Measurements from ENCODE around the gene CECR2.
"Not testable (repeated sequence)": the region's sequence is repeated elsewhere in the genome, so short reads cannot be mapped to it uniquely, and the experiment has no call there.

CECR2 gene

DNA sequence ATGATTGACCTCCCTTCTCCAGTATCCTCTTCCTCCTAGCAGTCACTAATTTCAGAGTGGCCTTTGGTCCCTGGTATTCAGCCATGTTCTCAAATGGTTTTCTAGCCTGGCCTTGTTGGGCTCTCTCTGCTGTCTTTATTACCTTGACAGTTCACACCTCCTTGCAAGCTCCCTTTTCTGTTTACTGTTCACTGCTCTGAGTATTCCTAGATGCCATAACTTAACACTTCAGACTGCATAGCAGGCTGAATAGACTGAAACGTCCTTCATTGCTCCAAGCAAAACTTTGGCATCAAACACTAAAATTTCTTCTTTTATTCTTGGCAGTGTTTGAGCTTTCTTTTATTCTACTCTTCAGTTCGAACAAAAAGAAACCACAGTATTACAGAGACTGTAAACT, 144.4 kb downstream of the CECR2 start:
- DNase-seq (ENCODE audit: low spot score): no peak

DNA sequence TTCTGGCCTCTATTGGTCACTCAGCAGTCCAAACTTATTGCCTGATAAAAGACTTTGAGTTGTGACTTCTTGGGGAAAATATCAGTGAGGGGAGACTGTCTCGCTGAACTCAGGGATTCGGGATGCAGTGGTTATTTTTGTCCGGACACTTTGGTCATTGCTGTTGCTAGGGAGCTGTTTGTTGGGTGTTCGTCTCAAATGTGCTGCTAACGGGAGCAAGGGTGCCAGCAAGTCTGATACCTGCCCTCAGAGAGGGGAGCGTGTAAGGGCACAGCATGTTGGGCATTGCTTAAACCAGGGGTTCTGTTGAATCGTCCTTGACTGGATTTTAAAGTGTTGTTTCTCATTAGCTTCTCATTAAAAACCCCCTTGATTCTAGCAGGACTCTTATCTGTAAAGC, 144.8 kb downstream of the CECR2 start:
- no peak for DNase-seq (ENCODE audit: low spot score)

DNA sequence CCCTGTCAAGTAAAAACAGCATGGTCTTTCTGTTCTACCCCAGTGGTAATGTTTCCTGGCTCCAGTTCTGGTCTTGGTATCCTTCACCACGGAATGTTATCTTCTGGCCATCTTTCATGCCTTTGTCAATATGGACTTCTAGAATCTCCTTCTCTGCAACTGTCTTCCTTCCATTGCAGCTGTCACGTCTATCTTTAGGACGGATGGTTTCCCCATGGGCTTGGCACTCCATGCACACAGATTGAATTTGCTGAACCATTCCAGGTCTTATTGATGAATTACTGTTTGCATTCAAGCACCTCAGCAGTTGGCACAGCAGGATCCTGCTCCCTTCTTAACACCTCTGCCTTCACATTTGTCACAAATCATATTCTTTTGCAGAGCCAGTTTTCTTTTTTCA, 149.1 kb downstream of the CECR2 start:
- no peak for DNase-seq (ENCODE audit: low spot score)

DNA sequence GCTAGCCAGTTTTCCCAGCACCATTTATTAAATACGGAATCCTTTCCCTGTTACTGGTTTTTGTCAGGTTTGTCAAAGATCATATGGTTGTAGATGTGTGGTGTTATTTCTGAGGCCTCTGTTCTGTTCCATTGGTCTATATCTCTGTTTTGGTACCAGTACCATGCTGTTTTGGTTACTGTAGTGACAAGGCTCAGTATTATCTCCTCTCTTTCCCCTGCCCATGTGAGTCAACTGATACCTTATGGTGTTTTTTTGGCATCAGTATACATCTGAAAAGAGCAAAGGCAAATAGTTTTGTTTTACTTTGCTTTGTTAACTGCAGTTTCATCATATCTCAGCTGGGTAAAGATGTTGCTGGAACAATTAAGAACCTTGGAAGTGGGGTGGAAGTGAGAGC, 152.7 kb downstream of the CECR2 start:
- DNase-seq (ENCODE audit: low spot score): not testable (repeated sequence)

DNA sequence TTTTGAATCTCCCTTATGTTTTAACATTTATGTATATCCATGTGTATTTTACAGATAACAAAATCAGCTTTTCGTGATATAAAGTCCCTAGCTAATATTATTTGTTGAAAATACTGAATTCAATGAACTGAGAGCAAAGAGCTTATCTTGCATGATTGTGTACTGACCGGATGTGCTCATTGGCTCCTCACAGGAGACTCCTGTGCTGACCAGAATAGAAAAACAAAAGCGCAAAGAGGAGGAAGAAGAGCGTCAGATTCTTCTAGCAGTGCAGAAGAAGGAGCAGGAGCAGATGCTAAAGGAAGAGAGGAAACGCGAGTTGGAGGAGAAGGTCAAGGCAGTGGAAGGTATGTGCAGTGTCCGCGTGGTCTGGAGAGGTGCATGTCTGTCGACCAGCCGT, 154.7 kb downstream of the CECR2 start:
- no peak for DNase-seq (ENCODE audit: low spot score)

DNA sequence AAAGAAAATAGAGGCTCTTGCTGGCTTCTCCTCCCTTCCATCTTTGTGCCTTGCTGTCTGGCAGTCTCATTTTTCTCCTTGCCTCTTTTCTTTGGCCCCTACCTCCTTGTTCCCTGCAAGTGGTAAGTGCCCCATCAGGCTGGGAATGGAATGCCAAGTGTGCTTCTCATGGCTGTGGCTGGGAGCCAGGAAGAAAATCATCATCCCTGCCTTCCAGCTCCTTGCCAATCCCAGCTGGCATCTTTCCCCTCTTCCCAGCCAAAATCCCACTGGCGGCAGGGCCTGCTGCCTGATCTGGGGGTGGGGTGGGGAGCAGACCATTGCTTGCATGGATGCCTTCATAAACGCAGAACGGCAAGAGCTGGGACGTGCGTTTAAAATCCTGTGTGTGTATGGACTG, 167.0 kb downstream of the CECR2 start:
- peak; percentile 63 for DNase-seq (ENCODE audit: low spot score)

DNA sequence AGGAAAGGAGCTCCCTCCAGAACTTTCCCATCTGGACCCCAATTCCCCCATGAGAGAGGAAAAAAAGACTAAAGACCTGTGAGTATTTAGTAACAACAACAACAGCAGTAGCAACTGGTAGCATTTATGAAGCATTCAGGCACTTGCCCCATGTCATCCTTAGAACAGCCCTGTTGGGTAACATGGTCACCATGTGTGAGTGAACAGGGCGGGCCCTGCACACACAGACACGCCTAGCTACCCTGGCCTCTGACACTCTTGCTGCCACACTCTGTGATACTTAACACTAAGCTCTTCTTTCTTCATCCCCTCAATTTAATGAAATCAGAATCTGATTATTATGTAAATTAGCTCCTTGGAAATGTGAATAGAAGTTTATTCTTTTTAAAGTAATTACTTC, 167.9 kb downstream of the CECR2 start:
- DNase-seq (ENCODE audit: low spot score): no peak

DNA sequence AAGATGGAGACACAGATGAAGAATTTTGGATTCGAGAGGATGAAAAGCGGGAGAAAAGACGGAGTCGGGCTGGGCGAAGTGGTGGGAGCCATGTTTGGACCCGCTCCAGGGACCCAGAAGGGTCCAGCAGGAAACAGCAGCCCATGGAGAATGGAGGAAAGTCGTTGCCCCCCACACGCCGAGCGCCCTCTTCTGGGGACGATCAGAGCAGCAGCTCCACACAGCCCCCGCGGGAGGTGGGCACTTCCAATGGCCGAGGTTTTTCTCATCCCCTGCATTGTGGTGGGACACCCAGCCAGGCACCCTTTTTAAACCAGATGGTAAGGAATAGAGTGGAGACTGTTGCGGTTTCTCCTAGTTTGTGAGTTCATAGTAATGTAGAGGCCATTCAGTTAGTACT, 171.2 kb downstream of the CECR2 start:
- no peak for DNase-seq (ENCODE audit: low spot score)

DNA sequence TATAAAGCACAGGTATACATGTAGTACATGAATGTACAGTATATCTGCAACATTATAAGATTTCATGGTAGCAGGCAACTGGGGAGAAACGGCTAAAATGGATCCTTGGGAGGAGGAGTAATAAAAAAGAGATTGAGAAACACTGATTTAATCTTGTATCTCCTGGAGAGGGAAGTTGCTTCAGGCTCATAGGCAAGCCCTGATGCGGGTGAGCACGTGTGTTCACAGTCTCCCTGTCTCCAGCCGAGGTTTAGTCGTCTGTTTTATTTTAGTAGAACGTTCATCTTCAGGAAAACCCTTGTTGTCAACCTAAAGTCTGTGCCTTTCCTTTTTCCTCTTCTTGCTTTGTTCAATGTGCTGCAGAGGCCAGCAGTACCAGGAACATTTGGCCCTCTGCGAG, 172.2 kb downstream of the CECR2 start:
- no peak for DNase-seq (ENCODE audit: low spot score)

DNA sequence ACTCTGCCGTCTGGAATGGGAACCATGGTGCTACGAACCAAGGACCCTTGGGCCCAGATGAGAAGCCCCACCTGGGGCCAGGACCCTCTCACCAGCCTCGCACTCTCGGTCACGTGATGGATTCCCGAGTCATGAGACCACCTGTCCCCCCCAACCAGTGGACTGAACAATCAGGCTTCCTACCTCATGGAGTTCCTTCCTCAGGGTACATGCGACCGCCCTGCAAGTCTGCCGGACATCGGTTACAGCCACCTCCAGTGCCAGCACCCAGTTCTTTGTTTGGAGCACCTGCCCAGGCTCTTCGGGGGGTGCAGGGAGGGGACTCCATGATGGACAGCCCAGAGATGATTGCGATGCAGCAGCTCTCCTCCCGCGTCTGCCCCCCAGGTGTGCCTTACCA, 173.2 kb downstream of the CECR2 start:
- DNase-seq (ENCODE audit: low spot score): no peak

DNA sequence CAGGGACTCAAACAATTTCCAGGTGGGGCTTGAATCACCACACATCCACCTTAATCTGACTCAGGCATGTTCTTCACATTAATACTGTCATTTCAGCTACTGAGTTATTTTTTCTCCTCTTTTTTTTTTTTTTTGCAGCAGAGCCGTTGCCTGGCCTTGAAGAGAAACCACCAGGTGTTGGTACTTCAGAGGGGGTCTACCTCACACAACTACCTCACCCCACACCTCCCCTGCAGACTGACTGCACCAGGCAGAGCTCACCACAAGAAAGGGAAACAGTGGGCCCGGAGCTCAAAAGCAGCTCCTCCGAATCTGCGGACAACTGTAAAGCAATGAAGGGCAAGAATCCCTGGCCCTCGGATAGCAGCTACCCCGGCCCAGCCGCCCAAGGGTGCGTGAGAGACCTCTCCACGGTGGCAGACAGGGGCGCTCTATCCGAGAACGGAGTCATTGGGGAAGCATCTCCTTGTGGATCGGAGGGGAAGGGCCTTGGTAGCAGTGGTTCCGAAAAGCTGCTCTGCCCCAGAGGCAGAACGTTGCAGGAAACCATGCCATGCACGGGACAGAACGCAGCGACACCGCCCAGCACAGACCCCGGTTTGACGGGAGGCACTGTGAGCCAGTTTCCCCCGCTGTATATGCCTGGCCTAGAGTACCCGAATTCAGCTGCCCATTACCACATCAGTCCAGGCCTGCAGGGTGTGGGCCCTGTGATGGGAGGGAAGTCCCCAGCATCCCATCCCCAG, 178.9 kb downstream of the CECR2 start:
- no peak for DNase-seq (ENCODE audit: low spot score)

DNA sequence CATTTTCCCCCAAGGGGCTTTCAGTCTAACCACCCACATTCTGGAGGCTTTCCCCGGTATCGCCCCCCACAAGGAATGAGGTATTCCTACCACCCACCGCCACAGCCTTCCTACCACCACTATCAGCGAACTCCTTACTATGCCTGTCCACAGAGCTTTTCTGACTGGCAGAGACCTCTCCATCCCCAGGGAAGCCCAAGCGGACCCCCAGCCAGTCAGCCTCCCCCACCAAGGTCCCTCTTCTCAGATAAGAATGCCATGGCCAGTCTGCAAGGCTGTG, 179.4 kb downstream of the CECR2 start:
- DNase-seq (ENCODE audit: low spot score): no peak

DNA sequence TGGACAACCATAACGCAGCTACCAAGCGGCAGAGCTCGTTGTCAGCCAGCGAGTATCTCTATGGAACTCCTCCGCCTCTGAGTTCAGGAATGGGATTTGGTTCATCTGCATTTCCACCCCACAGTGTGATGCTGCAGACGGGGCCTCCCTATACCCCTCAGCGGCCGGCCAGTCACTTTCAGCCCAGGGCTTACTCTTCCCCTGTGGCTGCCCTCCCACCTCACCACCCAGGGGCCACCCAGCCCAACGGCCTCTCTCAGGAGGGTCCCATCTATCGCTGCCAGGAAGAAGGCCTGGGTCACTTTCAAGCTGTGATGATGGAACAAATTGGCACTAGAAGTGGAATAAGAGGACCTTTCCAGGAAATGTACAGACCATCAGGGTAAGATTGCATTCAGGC, 179.9 kb downstream of the CECR2 start:
- DNase-seq (ENCODE audit: low spot score): no peak

DNA sequence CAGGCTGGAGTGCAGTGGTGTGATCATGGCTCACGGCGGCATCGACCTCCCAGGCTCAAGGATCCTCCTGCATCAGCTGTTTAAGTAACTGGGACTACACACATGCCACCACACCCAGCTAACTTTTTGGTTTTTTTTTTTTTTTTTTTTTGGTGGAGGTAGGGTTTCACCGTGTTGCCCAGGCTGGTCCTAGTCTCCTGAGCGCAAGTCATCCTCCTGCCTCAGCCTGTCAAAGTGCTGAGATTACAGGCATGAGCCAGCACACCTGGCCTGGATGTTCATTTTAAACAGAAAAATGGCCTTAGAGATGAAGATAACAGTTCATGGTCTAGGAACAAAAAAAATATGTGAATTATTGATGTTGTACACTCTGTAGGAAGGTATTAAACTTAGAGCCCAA, 180.4 kb downstream of the CECR2 start:
- no peak for DNase-seq (ENCODE audit: low spot score)

DNA sequence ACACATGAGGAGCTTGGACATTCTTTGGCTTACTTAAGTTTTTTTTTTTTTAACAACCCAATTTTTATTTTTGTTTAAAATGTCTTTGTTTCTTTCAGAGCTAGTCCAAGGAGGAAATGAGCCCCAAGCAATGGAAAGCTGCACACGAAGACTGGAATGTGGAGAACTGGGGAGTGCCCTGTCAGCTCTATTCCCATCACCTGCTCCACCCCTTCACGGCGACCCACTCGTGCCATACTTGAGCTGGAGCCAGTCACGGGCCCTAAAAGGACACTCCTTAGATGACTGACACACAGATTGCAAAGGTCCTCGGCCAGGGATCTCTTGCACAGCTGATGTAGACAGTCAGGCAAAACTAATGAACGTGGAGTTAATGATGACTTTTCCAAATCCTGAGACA, 183.5 kb downstream of the CECR2 start:
- DNase-seq (ENCODE audit: low spot score): no peak

DNA sequence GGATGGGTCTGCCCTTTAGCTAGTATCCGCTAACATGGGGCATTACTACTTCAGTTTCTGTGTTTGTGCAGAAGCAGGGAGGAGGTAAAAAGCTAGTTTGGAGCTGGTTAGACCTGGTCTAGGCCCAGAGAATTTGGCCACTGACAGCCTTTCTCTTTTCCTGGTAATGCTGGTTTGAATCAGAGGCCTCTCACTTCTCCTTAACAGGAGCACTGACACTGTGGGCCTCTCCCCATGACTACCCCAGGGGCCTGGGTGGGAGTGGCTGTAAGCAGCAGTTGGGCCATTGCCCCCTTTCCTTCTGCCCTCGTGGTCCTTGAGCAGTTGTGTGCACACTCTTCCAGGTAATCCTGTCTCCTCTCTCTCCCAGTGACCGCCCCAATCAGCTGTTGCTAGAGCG, 185.6 kb downstream of the CECR2 start:
- DNase-seq (ENCODE audit: low spot score): no peak

DNA sequence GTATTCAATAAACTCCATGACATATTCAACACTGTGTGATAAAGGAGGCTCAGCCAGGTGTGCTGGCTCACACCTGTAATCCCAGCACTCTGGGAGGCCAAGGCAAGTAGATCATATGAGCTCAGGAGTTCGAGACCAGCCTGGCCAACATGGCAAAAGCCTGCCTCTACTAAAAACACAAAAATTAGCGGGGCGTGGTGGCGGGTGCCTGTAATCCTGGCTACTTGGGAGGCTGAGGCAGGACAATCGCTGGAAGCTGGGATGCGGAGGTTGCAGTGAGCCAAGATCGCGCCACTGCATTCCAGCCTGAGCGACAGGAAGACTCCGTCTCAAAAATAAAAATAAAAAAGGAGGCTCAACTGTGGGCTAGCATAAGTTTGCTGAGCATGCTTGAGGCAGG, 189.9 kb downstream of the CECR2 start:
- no peak for DNase-seq (ENCODE audit: low spot score)

DNA sequence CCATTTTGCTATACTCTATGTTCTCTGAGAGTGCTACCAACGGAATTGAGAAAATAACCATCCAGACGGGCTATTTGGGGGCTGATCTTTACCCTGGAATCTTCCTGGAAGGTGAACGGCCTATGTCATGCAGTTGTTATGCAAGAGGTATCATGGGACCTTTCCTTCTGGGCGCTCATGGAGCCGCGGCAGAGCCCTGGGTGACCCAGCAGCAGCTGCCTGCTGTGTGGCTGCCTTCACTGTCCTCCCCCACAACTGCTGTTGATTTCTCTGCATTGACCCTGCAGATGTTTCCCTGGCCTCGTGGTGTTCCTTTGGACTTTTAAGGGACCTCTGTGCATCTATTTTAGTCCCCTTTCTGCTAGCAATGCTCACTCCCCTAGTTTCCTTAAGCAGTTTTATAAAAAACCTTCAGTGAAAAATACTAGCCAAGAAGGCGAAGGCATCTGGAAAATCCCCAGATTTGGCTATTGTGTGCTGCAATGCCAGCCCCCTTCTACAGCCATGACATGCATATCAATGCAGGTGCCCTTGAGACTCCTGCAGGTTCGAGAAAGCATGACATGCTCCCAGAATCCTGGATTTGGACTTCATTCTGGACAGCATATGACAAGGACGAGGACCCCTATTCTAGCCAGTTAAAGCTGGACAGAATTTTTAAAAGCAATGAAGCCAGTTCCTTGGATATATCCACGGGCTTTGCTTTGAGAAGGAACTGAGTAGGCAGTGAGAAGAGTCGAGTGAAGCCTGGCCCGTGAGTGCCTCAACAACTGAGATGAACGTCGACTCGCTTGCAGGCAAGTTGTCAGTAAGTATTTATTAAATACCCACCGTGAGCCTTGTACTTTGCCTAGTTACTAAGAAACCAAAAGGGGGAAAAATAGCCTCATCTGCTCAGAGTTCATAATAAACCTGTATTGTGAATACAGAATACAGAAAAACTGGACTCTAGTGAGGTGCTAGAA, 193.9 kb downstream of the CECR2 start, which contains the start of gene SLC25A18:
Gene SLC25A18, plus strand, starts transcription at position 593 of the 965 bp plus-strand sequence. CDS start 16,447 bp downstream, outside the sequence.
- peak; percentile 84 for DNase-seq (ENCODE audit: low spot score)

DNA sequence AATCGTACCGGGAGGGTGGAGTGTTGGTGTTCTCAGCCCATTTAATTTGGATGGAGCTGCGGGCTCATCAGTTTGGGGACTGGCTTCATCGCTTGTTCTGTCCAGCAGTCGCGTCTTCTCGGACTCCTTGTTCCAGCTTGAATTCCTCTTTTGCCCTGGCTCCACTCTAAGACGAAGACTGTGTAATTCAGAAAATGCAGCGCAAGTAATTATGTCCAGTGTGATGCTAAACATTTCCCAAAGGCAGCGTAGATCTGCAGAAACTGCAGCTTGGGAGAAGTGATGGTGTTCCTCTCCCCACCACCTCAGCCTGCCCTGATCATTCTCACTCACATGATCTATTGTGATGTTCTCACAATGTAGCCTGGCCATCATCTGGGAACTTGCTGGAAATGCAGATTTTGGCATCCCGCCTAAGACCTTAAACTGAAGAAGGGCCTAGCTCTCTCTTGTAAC, 194.7 kb downstream of the CECR2 start:
- peak; percentile 72 for DNase-seq (ENCODE audit: low spot score)

DNA sequence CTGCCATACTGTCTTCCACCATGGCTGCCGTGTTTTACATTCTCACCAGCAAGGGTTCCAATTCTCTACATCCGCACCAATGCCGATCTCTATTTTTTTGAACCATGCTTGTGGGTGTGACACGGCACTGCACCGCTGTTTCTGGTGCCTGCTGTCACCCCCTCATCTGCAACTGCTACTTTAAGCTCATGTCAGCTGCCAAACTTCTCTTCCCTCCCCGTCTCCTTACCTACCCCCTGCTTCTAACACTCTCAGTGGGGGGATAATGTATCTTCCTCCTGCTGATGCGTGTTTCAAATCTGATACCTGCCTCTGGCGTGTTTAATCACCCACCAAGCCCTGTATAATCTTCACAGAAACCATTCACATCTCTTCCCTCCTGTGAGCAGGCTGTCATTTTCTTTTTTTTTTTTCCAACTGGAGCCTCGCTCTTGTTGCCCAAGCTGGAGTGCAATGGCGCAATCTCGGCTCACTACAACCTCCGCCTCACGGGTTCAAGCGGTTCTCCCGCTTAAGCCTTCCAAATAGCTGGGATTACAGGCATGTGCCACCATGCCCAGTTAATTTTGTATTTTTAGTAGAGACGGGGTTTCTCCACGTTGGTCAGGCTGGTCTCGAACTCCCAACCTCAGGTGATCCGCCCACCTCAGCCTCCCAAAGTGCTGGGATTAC, 196.9 kb downstream of the CECR2 start:
- DNase-seq (ENCODE audit: low spot score): peak; percentile 58

DNA sequence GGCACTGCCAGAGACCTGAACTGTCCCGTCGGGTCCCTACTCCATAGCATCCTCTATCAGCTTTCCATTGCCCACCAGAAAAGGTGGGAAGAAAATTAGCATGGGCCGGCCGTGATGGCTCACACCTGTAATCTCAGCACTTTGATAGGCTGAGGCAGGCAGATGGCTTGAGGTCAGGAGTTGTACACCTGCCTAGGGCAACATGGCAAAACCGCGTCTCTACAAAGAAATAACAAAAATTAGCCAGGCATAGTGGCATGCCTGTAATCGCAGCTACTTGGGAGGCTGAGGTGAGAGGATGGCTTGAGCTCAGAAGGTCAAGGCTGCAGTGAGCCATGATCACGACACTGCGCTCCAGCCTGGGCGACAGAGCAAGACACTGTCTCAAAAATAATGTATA, 197.5 kb downstream of the CECR2 start:
- no peak for DNase-seq (ENCODE audit: low spot score)

DNA sequence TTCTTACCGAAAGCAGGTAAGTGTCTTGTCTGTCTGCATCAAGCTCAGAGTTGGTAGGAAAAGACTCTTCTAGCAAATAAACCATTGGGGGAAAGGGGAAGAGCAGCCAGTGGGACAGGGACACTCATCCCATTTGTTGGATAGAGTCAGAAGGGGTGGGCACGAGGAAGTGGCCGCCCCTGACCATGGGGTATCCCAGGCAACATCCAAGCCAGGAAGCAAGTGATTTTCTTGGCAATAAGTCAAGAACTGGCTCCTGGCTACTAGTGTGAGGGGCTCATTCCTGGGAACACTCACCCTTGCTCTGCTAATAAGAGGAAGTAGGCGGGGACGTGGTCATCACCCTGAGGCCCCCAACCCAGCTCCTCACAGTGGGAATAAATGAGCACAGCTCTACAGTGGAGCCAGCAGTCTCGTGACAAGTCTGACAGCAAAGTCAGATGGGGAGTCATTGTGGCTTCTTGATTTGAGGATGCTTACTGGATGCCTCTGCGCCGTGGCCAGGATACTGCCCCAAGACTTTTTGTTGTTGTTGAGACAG, 200.8 kb downstream of the CECR2 start:
- no peak for DNase-seq (ENCODE audit: low spot score)
